NOMO-1 (cell line): ENCODE data around the gene MOB3A.
A peak's percentile ranks its signal among the peaks of the same experiment; 100 is the strongest.
"Not testable (repeated sequence)": the region's sequence is repeated elsewhere in the genome, so short reads cannot be mapped to it uniquely, and the experiment has no call there.

ENCODE experiments used
- DNase-seq, 2 experiments: peaks; one replicate each; lab custom pipeline; 2025; ENCODE audit not compliant: unreplicated experiment in 2 of 2; lab: John Stamatoyannopoulos, UW

MOB3A gene

GRCh38 chr19:2096034-2096479, at the start of gene MOB3A:
Gene MOB3A (minus strand): TSS chr19:2096326. CDS start chr19:2078560, 17,766 bp downstream.
- peak; percentile 87 to 94 for DNase-seq

DNA sequence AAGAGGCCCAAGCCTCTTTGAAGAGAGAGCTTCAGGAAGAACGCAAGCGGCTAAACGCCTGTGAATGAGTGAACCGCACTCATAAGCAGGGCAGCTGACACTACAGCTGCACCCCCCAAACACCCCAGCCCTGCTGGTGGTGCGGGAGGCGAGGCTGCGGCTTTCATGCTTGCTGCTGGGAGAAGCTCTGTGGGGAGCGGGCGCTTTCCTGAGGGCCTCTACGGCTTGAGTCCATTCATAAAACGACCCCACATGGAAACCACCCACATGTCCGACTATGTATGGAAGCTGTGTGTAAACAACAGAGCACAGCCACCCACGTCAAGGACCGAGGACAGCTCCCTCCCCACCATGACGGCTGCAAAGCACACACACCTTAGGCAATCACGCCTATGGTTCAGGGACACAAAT, 49.7 kb upstream of the MOB3A start:
- no peak for DNase-seq

GRCh38 chr19:2144190-2144589, 48.1 kb upstream of the MOB3A start:
- no peak for DNase-seq

DNA sequence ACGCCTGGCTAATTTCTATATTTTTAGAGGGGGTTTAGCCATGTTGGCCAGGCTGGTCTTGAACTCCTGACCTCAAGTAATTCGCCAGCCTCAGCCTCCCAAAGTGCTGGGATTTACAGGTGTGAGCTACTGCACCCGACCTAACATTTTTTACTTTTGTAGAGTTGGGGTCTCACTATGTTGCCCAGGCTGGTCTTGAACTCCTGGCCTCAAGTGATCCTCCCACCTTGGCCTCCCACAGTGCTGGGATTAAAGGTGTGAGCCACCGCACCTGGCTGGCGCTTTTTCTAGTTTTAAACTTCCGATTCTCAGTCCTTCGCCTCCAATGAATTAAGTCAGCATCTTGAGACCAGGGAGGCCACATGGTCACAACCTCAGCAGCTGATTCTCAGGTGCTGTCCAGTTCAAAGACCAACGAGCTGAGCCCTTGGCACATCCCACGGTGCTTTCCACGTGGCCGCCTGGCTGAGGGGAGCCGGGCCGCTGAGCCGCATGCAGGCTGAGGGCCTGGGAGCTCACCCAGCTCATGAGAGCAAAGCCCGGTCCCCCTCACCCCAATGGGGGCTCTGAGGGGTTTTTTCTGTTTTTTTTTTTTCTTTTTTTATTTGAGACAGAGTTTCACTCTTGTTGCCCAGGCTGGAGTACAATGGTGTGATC, 46.2 kb upstream of the MOB3A start:
- DNase-seq = no peak

- DNase-seq = no peak
These were observed 44.0 kb upstream of the MOB3A start for GRCh38 chr19:2140138-2140569.

DNA sequence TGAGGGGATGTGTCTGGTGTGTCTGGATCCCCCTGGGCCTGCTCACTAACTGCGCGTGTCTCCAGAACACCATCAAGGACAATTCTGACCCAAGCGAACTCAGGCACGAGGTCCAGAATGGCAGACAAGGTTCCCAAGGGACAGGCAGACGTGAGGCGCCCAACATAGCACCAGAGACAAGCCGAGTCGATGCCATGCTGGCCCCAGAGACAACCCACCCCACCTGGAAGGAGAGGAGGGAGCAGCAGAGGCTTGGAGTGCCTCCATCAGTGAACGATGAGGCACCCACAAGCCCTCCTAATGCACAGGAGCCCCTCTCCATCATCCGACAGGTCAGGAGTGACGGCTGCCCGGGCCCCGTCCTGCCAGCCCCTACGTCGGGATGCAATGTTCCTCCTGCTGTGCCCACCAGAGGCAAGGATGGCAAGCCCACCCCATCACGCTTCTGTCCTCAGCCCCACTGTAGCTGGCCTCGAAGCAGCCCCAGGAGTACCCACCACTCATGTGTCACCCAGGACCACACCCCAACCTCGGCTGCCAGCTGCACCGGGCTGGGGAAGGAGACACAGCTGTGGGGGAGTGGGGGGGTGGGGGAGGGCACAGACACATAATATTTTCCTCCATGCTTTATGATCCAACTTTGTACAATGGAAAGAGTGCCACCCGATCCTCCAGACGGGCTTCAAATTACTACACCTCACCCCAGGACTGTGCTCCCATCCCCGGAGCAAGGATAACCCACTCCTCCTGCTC, 43.4 kb upstream of the MOB3A start:
- DNase-seq = no peak

DNA sequence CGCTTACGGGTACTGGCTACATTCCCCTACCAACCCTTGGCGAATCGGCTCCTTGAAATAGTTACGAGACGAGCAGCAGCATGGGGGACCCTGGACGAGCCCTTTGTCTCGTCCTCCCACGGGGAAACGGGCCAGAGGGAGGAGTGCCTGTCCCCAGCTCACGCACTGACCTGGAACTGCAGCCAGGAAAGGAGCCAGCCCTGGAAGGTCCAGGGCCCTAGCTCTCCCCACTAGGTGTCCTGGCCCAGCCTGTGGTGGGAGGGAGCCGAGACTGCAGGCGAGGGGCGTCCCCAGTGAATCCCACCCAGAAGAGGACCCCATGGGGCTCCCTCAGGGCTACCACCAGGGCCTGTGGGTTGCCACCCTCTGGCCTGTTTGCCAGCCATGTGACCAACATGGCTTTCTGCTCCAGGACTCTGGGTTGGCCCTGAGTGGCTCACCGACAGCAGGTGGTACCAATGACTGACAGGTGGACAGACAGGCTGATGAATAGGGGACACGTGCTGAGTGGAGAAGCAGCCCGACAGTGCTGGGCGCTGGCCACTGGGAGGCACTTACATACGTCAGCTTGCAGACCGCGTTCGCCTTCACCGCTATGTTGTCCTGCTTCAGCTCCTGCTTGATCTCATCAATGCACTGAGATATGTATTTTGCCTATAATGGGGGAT, 42.1 kb upstream of the MOB3A start:
- no peak for DNase-seq

GRCh38 chr19:2136796-2137195, 40.7 kb upstream of the MOB3A start:
- no peak for DNase-seq

DNA sequence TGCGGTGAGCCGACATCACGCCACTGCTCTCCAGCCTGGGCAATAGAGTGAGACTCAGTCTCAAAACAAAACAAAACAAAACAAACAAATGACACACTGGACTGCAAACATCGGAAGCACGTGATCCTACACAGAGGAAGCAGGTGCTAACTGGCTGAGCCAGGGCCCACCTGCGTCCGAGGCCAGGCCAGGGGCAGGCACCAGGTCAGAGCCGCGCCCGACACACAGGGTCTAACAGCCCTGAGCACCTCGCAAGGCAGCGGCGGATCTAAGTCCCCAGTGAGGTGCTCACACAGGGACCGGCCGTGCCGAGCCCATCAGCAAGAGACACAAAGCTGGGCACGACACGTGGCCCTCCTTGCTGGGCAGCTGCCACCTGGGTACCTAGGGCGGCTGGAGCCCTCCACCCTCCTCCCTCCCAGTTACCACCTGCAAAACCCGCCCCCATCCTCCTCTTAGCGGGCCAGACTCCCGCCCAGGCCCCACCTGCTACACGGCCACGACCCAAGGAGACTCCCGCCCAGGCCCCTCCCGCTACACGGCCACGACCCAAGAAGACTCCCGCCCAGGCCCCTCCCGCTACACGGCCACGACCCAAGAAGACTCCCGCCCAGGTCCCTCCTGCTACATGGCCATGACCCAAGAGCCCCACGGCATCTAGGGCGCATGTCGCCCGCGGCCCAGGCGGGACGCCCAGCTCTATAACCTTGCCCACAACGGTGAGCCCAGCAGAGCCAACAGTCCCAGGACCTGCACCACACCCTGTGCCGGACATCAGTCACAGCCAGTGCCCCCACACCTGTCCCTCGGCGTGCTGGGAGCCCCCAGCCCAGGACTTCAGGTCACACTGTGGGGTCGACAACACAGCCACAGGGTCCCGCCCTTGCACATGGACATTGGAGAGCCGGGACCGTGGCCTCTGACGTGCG, 39.6 kb upstream of the MOB3A start:
- no peak for DNase-seq

- DNase-seq = no peak
These were observed 36.8 kb upstream of the MOB3A start for GRCh38 chr19:2132731-2133490.

- no peak for DNase-seq
These were observed 36.1 kb upstream of the MOB3A start for GRCh38 chr19:2132191-2132590.

DNA sequence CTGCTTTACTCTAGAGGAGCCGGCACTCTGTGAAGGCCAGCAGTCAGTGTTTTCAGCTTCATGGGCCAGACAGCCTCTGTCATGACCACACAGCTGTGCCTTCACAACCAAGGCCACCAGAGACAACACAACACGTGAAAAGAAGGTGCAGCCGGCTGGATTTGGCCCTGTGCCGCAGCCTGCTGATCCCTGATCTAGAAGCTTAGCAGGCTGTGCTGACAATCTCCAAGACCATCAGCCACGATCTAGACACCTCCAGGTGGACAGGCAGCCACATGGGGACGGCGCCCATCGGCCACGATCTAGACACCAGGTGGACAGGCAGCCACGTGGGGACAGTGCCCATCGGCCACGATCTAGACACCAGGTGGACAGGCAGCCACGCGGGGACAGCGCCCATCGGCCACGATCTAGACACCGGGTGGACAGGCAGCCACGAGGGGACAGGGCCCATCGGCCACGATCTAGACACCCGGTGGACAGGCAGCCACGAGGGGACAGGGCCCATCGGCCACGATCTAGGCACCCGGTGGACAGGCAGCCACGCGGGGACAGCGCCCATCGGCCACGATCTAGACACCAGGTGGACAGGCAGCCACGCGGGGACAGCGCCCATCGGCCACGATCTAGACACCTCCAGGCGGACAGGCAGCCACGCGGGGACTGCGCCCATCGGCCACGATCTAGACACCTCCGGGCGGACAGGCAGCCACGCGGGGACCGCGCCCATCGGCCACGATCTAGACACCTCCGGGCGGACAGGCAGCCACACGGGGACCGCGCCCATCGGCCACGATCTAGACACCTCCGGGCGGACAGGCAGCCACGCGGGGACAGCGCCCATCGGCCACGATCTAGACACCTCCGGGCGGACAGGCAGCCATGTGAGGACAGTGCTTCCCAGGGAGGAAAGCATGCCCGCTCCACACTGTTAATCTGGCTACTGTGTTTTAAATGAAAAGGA, 35.2 kb upstream of the MOB3A start:
- not testable (repeated sequence) for DNase-seq

DNA sequence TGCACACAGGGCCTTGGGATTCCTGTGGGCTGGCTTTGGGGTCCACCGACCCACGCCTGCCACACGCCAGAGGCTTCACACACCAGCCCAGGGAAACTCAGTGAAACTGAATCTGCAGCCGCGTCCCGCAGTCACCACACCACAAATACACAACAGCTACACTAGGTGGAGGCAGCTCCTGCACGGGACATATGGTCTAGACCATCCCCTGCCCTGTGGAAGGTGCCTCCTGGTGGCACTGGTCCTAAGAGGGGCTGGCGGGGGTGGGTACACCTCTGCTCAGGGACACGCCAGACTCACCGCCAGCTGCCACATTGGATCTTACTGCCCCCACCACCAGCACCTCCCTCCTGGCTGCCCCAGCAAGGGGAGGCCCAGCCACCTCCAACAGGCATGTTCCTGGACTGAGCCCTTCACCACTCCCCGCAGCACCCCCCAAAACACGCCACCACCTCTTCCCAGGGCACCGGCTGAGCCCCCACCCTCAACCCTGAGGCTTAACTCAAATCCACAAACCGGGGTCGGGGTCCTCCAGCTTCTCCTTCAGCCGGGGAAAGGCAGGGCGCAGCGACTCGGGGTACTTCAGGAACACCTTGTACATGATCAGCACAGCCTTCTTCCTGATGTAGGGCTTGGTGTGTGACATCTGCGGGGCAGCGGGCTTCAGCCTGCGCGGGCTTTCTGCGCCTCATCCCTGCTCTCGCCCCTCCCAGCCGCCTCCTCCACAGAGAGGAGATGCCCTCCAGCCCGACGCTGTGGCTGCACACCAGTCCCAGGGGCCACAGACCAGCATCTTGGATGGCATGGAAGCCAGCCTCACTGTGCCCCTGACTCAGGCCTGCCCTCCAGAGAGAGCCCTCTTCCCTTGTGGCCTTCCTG, 34.0 kb upstream of the MOB3A start:
- DNase-seq = no peak

DNA sequence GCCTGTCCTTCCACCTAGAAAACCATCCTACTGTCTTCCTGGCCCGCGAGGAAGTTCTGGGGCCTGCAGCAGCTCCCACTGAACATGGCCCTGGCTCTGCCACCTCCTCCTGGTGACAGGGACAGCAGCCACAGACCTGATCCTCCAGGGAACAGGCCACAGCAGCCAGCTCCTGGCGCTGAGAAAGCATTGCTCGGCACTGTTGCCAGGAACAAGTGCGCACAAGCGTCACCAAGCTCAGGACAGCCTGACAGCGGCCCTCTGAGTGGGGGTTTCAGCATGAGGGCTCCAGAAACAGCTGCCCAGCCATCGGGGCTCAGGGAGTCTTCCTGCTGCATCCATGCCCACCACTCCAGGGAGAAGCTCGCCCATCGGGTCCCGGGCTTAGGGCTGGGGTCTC, 33.4 kb upstream of the MOB3A start:
- DNase-seq = no peak

GRCh38 chr19:2129022-2129421, 32.9 kb upstream of the MOB3A start:
- DNase-seq = no peak

GRCh38 chr19:2128252-2128651, 32.1 kb upstream of the MOB3A start:
- not testable (repeated sequence) for DNase-seq

DNA sequence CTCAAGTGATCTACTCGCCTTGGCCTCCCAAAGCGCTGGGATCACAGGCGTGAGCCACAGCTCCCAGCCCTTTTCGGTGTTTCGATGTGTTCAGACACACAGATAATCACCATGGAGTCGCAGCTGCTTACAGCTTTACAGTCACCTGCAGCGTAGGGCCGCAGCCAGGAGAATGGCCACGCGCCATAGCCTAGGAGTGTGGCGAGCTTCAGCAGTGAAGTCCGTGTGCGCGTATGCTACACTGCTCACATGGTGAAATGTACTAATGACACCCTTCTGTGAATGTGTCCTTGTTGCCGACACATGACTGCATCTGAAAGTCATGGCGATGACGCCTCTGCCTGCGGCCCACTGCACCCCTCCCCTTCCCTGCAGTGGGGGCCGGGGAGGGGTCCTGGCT, 31.6 kb upstream of the MOB3A start:
- DNase-seq = no peak
